AG10803 (cell line): ENCODE measurements around the gene KPNA1.
A peak's percentile ranks its signal among the peaks of the same experiment; 100 is the strongest.

Source experiments
- DNase-seq: peaks from one replicate; pipeline ENCODE4 v3.0.0; 2010; ENCODE audit warnings: low read depth
- H3K4me3 ChIP-seq: 2 replicates; pipeline ENCODE4 v1.5.1; 2011; ENCODE audit warnings: mild to moderate bottlenecking, low read length, control low read depth
- CTCF ChIP-seq: conservative IDR thresholded peaks from 2 replicates; pipeline ENCODE4 v1.5.1; 2011; ENCODE audit warnings: mild to moderate bottlenecking, low read length, control low read depth, inconsistent platforms

Gene KPNA1

GRCh38 chr3:122558605-122559004 is 43.9 kb upstream of the KPNA1 start:
- DNase-seq, result no peak
- H3K4me3 ChIP-seq, result no peak overlapping the region
- no peak for TF ChIP-seq CTCF

GRCh38 chr3:122557356-122557755 is 42.6 kb upstream of the KPNA1 start:
- no peak for DNase-seq
- H3K4me3 ChIP-seq, result no peak overlapping the region
- no peak for TF ChIP-seq CTCF

- no peak overlapping the region for H3K4me3 ChIP-seq
- no peak for TF ChIP-seq CTCF
- DNase-seq, result peak; percentile 51
Measured at GRCh38 chr3:122555275-122556071, 40.7 kb upstream of the KPNA1 start.

- H3K4me3 ChIP-seq, result no peak overlapping the region
- no peak for DNase-seq
- TF ChIP-seq CTCF, result no peak
Measured at GRCh38 chr3:122553171-122553570, 38.4 kb upstream of the KPNA1 start.

- no peak for DNase-seq
- H3K4me3 ChIP-seq, result no peak overlapping the region
- TF ChIP-seq CTCF, result no peak
Measured at GRCh38 chr3:122548619-122549018, 33.9 kb upstream of the KPNA1 start.

- H3K4me3 ChIP-seq, result no peak overlapping the region
- TF ChIP-seq CTCF, result no peak
- DNase-seq, result no peak
Measured at GRCh38 chr3:122548076-122548475, 33.3 kb upstream of the KPNA1 start.

- DNase-seq, result no peak
- no peak overlapping the region for H3K4me3 ChIP-seq
- no peak for TF ChIP-seq CTCF
Measured at GRCh38 chr3:122546151-122546550, 31.4 kb upstream of the KPNA1 start.
